ENCODE results near the gene UROD.

DNA sequence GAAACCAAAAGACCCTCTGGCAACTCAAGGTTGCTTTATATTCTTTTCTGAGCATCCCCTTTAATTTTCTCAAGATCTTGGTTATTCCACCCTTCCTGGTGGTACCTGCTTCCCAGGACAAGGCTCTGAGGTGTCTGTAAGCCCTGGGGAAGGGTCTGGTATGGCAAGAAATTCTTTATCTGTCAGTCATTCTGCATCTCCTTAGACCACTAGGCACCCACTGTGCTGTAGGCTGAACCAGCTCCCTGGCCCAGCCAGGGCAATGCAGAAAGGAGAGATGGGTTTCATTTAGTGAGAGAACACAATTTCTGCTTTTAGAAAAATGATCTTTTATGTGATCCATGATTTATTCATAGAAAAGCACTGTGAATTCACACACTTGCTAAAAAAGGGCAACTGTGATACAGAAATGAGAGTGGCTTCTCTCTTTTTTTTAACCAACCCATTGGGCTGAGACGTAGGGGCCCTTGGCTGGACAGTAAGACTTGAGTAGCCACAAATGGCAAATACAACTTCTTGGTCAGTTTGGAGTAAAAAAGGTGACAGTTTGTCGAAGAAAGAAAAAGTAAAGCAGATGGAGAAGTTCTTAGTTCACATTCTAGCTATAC, 4.1 kb downstream of the UROD start:
- TF ChIP-seq MXI1 (conservative IDR thresholded peaks at IDR 0.05; ENCODE audit: poor library complexity, severe bottlenecking) (no peak), EZH2 (IDR thresholded peaks at IDR 0.05; ENCODE audit: borderline replicate concordance, insufficient read depth, low read length, poor library complexity, severe bottlenecking) (no peak), TAF1 (IDR thresholded peaks at IDR 0.05; ENCODE audit: low read depth) (no peak), SMC3 (conservative IDR thresholded peaks at IDR 0.05; ENCODE audit: poor library complexity) (no peak)

Measured in neural cell (in vitro differentiated cells).